AG09309 (cell line): ENCODE data around the gene CTCFL.
"Not testable (repeated sequence)": the region's sequence is repeated elsewhere in the genome, so short reads cannot be mapped to it uniquely, and the experiment has no call there.

Experiments used
- DNase-seq: peaks from one replicate; pipeline ENCODE4 v3.0.0-alpha.2; 2010; ENCODE audit warnings: low read depth
- H3K4me3 ChIP-seq: 2 replicates; pipeline ENCODE4 v1.5.1; 2011; ENCODE audit warnings: mild to moderate bottlenecking, low read depth, low read length, moderate library complexity; ENCODE audit not compliant: control insufficient read depth
- TF ChIP-seq, protein P1 (sequence below): IDR thresholded peaks from 2 replicates; pipeline ENCODE4 v1.5.1; 2011; ENCODE audit warnings: mild to moderate bottlenecking, low read depth, low read length, inconsistent platforms; ENCODE audit not compliant: insufficient read depth, control insufficient read depth; ENCODE audit errors: missing control alignments

The CTCFL gene

DNA sequence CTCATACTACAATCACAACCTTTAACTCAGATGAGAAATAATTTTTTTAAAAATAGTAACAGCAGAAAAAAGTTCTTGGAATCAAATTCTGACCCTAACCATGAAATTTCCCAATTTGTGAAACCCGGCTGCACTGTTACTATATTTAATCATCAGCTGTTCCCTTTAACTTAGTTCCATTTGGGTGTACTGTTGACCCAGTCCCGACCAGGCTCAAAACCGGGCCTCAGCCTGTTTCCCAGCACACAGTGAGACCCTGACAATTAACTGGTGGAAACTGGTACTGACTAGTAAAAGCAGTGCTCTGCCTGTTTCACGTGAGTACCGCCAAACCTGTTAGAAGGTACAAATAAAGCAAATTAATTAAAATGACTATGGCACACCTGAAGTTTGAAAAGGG, 7.0 kb downstream of the CTCFL start:
- DNase-seq = no peak
- TF ChIP-seq, protein P1, sequence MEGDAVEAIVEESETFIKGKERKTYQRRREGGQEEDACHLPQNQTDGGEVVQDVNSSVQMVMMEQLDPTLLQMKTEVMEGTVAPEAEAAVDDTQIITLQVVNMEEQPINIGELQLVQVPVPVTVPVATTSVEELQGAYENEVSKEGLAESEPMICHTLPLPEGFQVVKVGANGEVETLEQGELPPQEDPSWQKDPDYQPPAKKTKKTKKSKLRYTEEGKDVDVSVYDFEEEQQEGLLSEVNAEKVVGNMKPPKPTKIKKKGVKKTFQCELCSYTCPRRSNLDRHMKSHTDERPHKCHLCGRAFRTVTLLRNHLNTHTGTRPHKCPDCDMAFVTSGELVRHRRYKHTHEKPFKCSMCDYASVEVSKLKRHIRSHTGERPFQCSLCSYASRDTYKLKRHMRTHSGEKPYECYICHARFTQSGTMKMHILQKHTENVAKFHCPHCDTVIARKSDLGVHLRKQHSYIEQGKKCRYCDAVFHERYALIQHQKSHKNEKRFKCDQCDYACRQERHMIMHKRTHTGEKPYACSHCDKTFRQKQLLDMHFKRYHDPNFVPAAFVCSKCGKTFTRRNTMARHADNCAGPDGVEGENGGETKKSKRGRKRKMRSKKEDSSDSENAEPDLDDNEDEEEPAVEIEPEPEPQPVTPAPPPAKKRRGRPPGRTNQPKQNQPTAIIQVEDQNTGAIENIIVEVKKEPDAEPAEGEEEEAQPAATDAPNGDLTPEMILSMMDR = no peak
- H3K4me3 ChIP-seq = no peak overlapping the region

DNA sequence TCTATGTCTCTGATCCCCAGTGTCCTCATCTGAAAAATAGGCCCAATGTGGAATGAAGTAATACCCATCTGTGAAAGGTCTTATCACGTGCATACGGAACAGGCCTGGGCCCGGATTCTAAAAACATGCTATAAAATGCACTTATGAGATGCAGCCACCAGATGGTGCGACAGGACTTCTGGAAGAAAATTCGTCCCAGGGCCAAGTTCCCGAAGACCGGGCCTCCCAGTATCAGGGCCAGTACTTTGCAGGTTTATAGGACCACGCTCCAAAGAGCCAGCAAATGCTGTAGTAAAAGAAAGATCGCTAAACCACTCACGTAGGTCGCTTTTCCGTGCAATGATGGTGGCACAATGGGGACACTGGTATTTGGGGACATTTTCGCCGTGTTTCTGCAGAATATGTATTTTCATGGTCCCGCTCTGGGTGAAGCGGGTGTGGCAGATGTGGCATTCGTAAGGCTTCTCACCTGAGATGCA, 10.6 kb downstream of the CTCFL start:
- peak; percentile 25 for DNase-seq
- TF ChIP-seq, protein P1 = peak; percentile 77
- H3K4me3 ChIP-seq = no peak overlapping the region

GRCh38 chr20:57513199-57513598, 11.7 kb downstream of the CTCFL start:
- TF ChIP-seq, protein P1 = no peak
- no peak for DNase-seq
- no peak overlapping the region for H3K4me3 ChIP-seq

DNA sequence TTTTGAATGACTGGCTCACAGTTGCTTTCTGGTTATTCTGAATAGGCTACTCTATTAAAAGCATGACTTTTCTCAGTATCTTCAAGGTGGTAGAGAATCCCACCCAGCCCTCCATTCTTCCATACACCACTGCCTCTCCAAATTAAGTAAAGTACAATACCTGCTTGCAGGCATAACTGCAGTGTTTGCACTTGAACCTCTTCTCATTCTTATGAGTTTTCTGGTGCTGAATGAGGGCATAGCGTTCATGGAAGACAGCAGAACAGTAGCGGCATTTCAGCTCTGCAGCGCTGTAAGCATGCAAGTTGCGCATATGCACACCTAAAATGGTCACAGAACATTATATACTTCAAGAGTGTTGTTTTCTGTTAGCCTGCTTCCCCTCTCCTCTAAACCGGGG, 12.5 kb downstream of the CTCFL start:
- TF ChIP-seq, protein P1 = no peak
- DNase-seq = no peak
- H3K4me3 ChIP-seq = no peak overlapping the region

DNA sequence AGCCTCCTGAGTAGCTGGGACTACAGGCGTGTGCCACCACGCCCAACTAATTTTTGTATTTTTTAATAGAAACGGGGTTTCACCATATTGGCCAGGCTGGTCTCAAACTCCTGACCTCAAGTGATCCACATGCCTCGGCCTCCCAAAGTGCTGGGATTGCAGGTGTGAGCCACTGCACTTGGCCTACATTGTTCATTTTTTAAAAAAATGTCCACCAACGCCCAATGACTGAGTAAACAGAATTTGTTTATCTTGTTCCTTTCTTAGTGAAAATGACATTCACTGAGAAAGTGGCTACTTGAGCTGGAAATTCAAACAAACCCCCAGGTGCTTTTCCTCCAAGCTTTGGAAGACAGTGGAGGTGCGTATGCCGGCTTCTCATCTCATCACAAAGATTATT, 13.2 kb downstream of the CTCFL start:
- H3K4me3 ChIP-seq, DNase-seq: not testable (repeated sequence)

GRCh38 chr20:57509665-57510237, 15.2 kb downstream of the CTCFL start:
- no peak for DNase-seq

GRCh38 chr20:57508831-57509230, 16.1 kb downstream of the CTCFL start:
- DNase-seq = no peak
- TF ChIP-seq, protein P1 = no peak
- no peak overlapping the region for H3K4me3 ChIP-seq

More at GRCh38 chr20:57509665-57510237, 15.2 kb downstream of the CTCFL start:
- TF ChIP-seq, protein P1 = peak; percentile 56
- H3K4me3 ChIP-seq = no peak overlapping the region
